Mesenchymal stem cell (in vitro differentiated cells and primary cell): ENCODE results near the gene BCL7C. TPM values are rescaled to one million over a fixed set of nuclear protein-coding genes. Genes with fewer than 3 reads are reported as not detected.

Experiments
- small RNA-seq: library from polyadenylated mRNA; stranded (forward); fragments of <200 nt; extraction: miRNeasy Mini kit (QIAGEN cat#:217004); gene quantifications from one replicate; pipeline ENCODE3, GENCODE V24; 2013; ENCODE audit warnings: low read depth

The BCL7C gene

Small RNAs within 50 kb of the gene (small RNA-seq; reads per million reads assigned to genes)
- not detected for gene MIR4519
- gene MIR762, result not detected
